A549 treated with CpdA at 1 μM for 4 hours (cell line): ENCODE results near the gene KRTAP4-1. TPM values are rescaled to one million over a fixed set of nuclear protein-coding genes. Genes with fewer than 3 reads are reported as not detected.

Source experiments
- total RNA-seq: library from RNA; stranded (reverse); fragments of 200-300 nt; extraction: Qiagen RNA extraction; gene quantifications from 5 replicates; pipeline ENCODE4 v1.2.3, GENCODE V29; 2022; ENCODE audit warnings: low read depth

Gene KRTAP4-1
- 0.07 to 0.56 TPM (median 0.26 TPM) in 4 of 5 replicates, not detected in the other for total RNA-seq

DNA sequence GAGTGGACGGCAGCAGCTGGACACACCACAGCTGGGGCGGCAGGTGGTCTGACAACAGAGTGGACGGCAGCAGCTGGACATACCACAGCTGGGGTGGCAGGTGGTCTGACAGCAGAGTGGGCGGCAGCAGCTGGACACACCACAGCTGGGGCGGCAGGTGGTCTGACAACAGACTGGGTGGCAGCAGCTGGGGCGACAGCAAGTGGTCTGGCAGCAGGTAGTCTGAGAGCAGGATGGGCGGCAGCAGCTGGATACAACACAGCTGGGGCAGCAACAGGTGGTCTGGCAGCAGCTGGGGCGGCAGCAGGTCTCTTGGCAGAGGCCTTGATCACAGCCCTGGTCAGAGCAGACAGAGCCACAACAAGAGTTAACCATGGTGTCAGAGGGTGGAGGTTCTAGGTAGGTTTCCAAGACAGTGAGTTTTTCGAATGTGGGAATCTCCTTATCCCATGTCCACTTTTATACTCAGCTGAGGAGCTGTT lies at the start of gene KRTAP4-1:
Gene KRTAP4-1 (minus strand): TSS at position 432 of the 482 bp plus-strand sequence. CDS start 57 bp downstream, at position 375.

DNA sequence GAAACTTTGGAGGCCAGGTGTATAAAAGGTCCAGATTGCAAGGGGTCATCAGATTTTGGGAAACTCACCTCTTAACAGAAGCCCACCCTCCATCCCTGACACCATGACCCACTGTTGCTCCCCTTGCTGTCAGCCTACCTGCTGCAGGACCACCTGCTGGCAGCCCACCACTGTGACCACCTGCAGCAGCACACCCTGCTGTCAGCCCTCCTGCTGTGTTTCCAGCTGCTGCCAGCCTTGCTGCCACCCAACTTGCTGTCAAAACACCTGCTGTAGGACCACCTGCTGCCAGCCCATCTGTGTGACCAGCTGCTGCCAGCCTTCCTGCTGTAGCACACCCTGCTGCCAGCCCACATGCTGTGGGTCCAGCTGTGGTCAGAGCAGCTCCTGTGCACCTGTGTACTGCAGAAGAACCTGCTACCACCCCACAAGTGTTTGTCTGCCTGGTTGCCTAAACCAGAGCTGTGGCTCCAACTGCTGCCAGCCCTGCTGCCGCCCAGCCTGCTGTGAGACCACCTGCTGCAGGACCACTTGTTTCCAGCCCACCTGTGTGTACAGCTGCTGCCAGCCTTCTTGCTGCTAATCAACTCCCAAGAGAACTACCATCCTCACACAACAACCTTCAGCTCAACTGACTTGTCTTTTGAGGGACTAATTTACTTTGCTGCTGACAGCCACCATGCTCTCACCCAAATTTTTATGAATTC lies 47.8 kb upstream of the KRTAP4-1 start, which contains the start of gene KRTAP9-3:
Gene KRTAP9-3 (plus strand): TSS at position 51 of the 707 bp plus-strand sequence. CDS start 53 bp downstream, at position 104.

DNA sequence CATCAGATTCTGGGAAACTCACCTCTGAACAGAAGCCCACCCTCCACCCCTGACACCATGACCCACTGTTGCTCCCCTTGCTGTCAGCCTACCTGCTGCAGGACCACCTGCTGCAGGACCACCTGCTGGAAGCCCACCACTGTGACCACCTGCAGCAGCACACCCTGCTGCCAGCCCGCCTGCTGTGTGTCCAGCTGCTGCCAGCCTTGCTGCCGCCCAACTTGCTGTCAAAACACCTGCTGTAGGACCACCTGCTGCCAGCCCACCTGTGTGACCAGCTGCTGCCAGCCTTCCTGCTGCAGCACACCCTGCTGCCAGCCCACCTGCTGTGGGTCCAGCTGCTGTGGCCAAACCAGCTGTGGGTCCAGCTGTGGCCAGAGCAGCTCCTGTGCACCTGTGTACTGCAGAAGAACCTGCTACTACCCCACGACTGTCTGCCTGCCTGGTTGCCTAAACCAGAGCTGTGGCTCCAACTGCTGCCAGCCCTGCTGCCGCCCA lies 41.9 kb upstream of the KRTAP4-1 start, which contains the start of gene KRTAP9-2:
Gene KRTAP9-2 (plus strand): TSS at position 51 of the 498 bp plus-strand sequence. CDS start 7 bp downstream, at position 58.

DNA sequence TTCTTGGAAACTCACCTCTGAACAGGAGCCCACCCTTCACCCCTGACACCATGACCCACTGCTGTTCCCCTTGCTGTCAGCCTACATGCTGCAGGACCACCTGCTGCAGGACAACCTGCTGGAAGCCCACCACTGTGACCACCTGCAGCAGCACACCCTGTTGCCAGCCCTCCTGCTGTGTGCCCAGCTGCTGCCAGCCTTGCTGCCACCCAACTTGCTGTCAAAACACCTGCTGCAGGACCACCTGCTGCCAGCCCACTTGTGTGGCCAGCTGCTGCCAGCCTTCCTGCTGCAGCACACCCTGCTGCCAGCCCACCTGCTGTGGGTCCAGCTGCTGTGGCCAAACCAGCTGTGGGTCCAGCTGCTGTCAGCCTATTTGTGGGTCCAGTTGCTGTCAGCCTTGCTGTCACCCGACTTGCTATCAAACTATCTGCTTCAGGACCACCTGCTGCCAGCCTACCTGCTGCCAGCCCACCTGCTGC lies 5.2 kb upstream of the KRTAP4-1 start, which contains the start of gene KRTAP9-1:
Gene KRTAP9-1 (plus strand): TSS at position 51 of the 482 bp plus-strand sequence. CDS start 0 bp downstream, at position 51.

DNA sequence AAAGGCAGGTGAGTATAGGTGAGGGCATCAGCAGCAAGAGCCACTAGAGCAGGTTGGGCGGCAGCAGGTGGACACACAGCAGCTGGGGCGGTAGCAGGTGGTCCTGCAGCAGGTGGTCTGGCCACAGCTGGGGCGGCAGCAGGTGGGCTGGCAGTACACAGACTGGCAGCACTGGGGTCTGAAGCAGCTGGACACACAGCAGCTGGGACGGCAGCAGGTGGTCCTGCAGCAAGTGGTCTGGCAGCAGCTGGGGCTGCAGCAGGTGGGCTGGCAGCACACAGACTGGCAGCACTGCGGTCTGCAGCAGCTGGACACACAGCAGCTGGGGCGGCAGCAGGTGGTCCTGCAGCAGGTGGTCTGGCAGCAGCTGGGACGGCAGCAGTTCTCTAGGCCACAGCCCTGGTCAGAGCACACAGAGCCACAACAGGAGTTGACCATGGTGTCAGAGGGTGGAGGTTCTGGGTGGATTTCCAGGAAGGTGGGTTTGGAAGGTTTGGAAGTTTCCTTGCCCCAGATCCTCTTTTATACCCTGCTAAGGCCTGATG lies 6.9 kb downstream of the KRTAP4-1 start, which contains the start of gene KRTAP4-2:
Gene KRTAP4-2 (minus strand): TSS at position 495 of the 545 bp plus-strand sequence. CDS start 57 bp downstream, at position 438.

DNA sequence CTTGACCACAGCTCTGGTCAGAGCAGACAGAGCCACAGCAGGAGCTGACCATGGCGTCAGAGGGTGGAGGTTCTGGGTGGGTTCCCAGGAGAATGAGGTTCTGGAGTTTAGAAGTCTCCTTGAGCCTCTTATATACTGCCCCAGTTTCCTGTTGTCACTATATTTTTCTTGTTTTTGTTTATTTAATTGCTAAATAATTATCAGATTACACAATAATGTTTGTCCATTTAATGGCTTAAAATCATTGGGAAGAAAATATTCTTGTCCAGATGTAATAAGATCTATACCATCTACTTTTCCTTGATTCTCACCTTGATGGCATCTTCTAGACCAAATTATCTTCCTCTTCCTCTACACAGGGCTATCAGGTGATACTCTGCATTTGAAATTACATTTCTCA lies 16.6 kb downstream of the KRTAP4-1 start, which contains the start of gene KRTAP4-3:
Gene KRTAP4-3 (minus strand): TSS at position 101 of the 400 bp plus-strand sequence. CDS start 49 bp downstream, at position 52.

DNA sequence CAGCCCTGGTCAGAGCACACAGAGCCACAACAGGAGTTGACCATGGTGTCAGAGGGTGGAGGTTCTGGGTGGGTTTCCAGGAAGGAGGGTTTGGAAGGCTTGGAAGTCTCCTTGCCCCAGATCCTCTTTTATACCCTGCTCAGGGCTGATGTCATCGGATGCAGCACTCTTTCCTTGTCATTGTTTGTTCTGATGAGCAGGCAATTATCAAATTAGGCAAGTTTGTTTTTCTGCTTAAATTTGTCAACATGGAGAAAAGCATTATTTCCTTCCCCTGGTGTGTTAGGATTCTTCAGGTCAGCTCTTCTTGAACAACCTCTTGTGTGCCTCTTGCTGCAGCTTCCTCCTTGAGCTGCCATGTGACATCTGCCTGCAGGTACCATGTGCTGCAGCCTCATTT lies 24.1 kb downstream of the KRTAP4-1 start, which contains the start of gene KRTAP4-4:
Gene KRTAP4-4 (minus strand): TSS at position 101 of the 400 bp plus-strand sequence. CDS start 57 bp downstream, at position 44.

DNA sequence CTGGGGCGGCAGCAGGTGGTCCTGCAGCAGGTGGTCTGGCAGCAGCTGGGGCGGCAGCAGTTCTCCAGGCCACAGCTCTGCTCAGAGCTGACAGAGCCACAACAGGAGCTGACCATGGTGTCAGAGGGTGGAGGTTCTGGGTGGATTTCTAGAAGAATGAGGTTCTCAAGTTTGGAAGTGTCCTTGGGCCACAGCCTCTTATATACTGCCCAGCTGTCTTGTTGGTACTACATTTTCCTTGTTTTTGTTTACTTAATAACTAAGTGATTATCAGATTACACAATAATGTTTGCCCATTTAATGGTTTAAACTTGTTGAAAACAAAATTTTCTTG lies 35.1 kb downstream of the KRTAP4-1 start, which contains the start of gene KRTAP4-5:
Gene KRTAP4-5 (minus strand): TSS at position 174 of the 334 bp plus-strand sequence. CDS start 58 bp downstream, at position 116.

DNA sequence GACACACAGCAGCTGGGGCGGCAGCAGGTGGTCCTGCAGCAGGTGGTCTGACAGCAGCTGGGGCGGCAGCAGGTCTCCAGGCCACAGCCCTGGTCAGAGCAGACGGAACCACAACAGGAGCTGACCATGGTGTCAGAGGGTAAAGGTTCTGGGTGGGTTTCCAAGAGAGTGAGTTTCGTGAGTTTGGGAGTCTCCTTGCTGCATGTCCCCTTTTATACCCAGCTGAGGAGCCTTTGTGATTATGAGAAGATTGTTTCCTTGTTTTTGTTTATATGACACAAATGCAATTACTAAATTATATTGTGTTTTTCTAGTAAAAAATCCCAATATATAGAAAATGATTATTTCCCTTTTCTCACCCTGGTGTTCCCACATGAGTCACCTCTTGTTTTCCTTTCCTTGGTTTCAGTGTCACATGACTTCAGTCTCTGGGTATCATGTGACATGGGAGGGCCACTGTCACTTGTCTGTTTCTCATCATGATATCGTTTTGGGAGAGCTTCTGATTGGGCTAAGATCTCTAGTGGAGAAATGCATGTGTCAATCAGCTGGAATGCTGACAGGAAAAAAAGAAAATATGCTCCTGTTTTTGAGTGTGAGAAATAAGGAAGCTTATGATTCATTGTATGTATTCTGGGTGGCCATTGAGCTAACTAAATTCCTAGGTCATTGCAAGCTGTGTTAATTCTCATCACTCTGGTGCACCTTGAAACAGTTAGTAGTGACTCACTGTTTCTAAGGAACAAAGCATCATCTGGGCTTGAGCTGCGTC lies 44.2 kb downstream of the KRTAP4-1 start, which contains the start of gene KRTAP4-6:
Gene KRTAP4-6 (minus strand): TSS at position 185 of the 772 bp plus-strand sequence. CDS start 57 bp downstream, at position 128.

Other genes starting within 250 kb of the KRTAP4-1 start
- gene KRT23, start 247.3 kb downstream of the KRTAP4-1 start, total RNA-seq = 0.08 TPM in 1 of 5 replicates, not detected in the others
- not detected in 5 replicates for gene KRT39, start 218.0 kb downstream of the KRTAP4-1 start, total RNA-seq
- gene KRT40, start 200.6 kb downstream of the KRTAP4-1 start, total RNA-seq = not detected in 5 replicates
- not detected in 5 replicates for gene KRTAP3-3, start 190.7 kb downstream of the KRTAP4-1 start, total RNA-seq
- 0.16 to 0.35 TPM (median 0.30 TPM) in 3 of 5 replicates, not detected in the others for gene KRTAP3-2, start 185.0 kb downstream of the KRTAP4-1 start, total RNA-seq
- not detected in 5 replicates for gene KRTAP3-1, start 175.8 kb downstream of the KRTAP4-1 start, total RNA-seq
- 0.12 TPM in 1 of 5 replicates, not detected in the others for gene KRTAP1-5, start 157.7 kb downstream of the KRTAP4-1 start, total RNA-seq
- not detected in 5 replicates for gene KRTAP1-4, start 154.7 kb downstream of the KRTAP4-1 start, total RNA-seq
- gene KRTAP1-3, start 150.0 kb downstream of the KRTAP4-1 start, total RNA-seq = not detected in 5 replicates
- not detected in 5 replicates for gene KRTAP1-1, start 143.5 kb downstream of the KRTAP4-1 start, total RNA-seq
- not detected in 5 replicates for gene KRTAP2-1, start 137.6 kb downstream of the KRTAP4-1 start, total RNA-seq
- gene KRTAP2-2, start 129.7 kb downstream of the KRTAP4-1 start, total RNA-seq = not detected in 5 replicates
- 0.08 TPM in 1 of 5 replicates, not detected in the others for gene KRTAP2-3, start 124.8 kb downstream of the KRTAP4-1 start, total RNA-seq
- not detected in 5 replicates for gene KRTAP2-4, start 119.0 kb downstream of the KRTAP4-1 start, total RNA-seq
- gene KRTAP4-7, start 100.8 kb downstream of the KRTAP4-1 start, total RNA-seq = not detected in 5 replicates
- gene KRTAP4-8, start 86.8 kb downstream of the KRTAP4-1 start, total RNA-seq = 0.05 to 0.12 TPM in 2 of 5 replicates, not detected in the others
- gene KRTAP4-16, start 82.7 kb downstream of the KRTAP4-1 start, total RNA-seq = not detected in 5 replicates
- not detected in 5 replicates for gene KRTAP4-9, start 79.5 kb downstream of the KRTAP4-1 start, total RNA-seq
- gene KRTAP4-11, start 66.5 kb downstream of the KRTAP4-1 start, total RNA-seq = not detected in 5 replicates
- not detected in 5 replicates for gene KRTAP4-12, start 60.7 kb downstream of the KRTAP4-1 start, total RNA-seq
- not detected in 5 replicates for gene KRTAP4-6, start 44.4 kb downstream of the KRTAP4-1 start, total RNA-seq
- not detected in 5 replicates for gene KRTAP4-5, start 35.1 kb downstream of the KRTAP4-1 start, total RNA-seq
- gene KRTAP4-4, start 24.2 kb downstream of the KRTAP4-1 start, total RNA-seq = not detected in 5 replicates
- not detected in 5 replicates for gene KRTAP4-3, start 16.7 kb downstream of the KRTAP4-1 start, total RNA-seq
- not detected in 5 replicates for gene KRTAP4-2, start 6.7 kb downstream of the KRTAP4-1 start, total RNA-seq
- gene KRTAP9-1, start 5.0 kb upstream of the KRTAP4-1 start, total RNA-seq = not detected in 5 replicates
- gene KRTAP9-2, start 41.7 kb upstream of the KRTAP4-1 start, total RNA-seq = not detected in 5 replicates
- gene KRTAP9-3, start 47.5 kb upstream of the KRTAP4-1 start, total RNA-seq = not detected in 5 replicates
- gene KRTAP9-8, start 53.1 kb upstream of the KRTAP4-1 start, total RNA-seq = not detected in 5 replicates
- gene KRTAP9-4, start 64.8 kb upstream of the KRTAP4-1 start, total RNA-seq = not detected in 5 replicates
- gene KRTAP9-9, start 70.5 kb upstream of the KRTAP4-1 start, total RNA-seq = not detected in 5 replicates
- not detected in 5 replicates for gene KRTAP9-6, start 80.5 kb upstream of the KRTAP4-1 start, total RNA-seq
- not detected in 5 replicates for gene KRTAP9-7, start 90.8 kb upstream of the KRTAP4-1 start, total RNA-seq
- gene KRTAP29-1, start 117.9 kb upstream of the KRTAP4-1 start, total RNA-seq = not detected in 5 replicates
- not detected in 5 replicates for gene KRTAP16-1, start 124.4 kb upstream of the KRTAP4-1 start, total RNA-seq
- not detected in 5 replicates for gene KRTAP17-1, start 130.8 kb upstream of the KRTAP4-1 start, total RNA-seq
- gene KRT33A, start 165.9 kb upstream of the KRTAP4-1 start, total RNA-seq = not detected in 5 replicates
- 0.05 to 0.13 TPM (median 0.10 TPM) in 3 of 5 replicates, not detected in the others for gene KRT33B, start 184.9 kb upstream of the KRTAP4-1 start, total RNA-seq
- gene KRT34, start 197.4 kb upstream of the KRTAP4-1 start, total RNA-seq = 0.25 to 0.64 TPM (median 0.35 TPM) in 5 replicates
- not detected in 5 replicates for gene KRT31, start 212.7 kb upstream of the KRTAP4-1 start, total RNA-seq
- not detected in 5 replicates for gene KRT37, start 239.7 kb upstream of the KRTAP4-1 start, total RNA-seq